GM23338 (cell line): ENCODE results near the gene BPTF.

ENCODE experiments used
- CREB1 ChIP-seq: fragments of 250-450 bp; sonication (Bioruptor Pico); IDR thresholded peaks from 2 replicates; pipeline ENCODE4 v1.5.0; 2020; ENCODE audit warnings: low read depth, mild to moderate bottlenecking, moderate library complexity
- CTCF ChIP-seq, 2 experiments: fragments of 200-600 bp in 1 of 2; sonication (generic) in 1 of 2; conservative IDR thresholded peaks; 2 replicates each; pipeline versions ENCODE4 v1.5.1 to v1.6.1; 2016 to 2017; ENCODE audit warnings: antibody characterized with exemption in 2 of 2, low read depth in 2 of 2, mild to moderate bottlenecking in 2 of 2, moderate library complexity in 1 of 2
- EZH2 ChIP-seq: fragments of 200-600 bp; sonication (generic); IDR thresholded peaks from one replicate; pipeline ENCODE4 v1.8.0; 2017; ENCODE audit warnings: antibody characterized with exemption, mild to moderate bottlenecking, low read depth; ENCODE audit not compliant: unreplicated experiment
- EZH2phosphoT487 ChIP-seq: fragments of 200-600 bp; sonication (generic); IDR thresholded peaks from one replicate; pipeline ENCODE4 v1.8.1; 2018; ENCODE audit warnings: antibody characterized with exemption; ENCODE audit not compliant: unreplicated experiment
- JUNB ChIP-seq: IDR thresholded peaks from one replicate; pipeline ENCODE4 v1.6.1; 2016; ENCODE audit warnings: antibody characterized with exemption; ENCODE audit not compliant: unreplicated experiment
- NANOG ChIP-seq: IDR thresholded peaks from 2 replicates; pipeline ENCODE4 v1.6.1; 2016; ENCODE audit warnings: antibody characterized with exemption, borderline replicate concordance
- POLR2AphosphoS5 ChIP-seq: IDR thresholded peaks from 2 replicates; pipeline ENCODE4 v1.6.1; 2016; ENCODE audit warnings: antibody characterized with exemption, low read depth
- STAT1 ChIP-seq: IDR thresholded peaks from one replicate; pipeline ENCODE4 v1.6.1; 2016; ENCODE audit warnings: antibody characterized with exemption; ENCODE audit not compliant: unreplicated experiment
- ZNF114 ChIP-seq: fragments of 250-450 bp; sonication (Bioruptor Pico); IDR thresholded peaks from 2 replicates; pipeline ENCODE4 v1.5.0; 2020; ENCODE audit warnings: mild to moderate bottlenecking, moderate library complexity
- ZNF331 ChIP-seq: fragments of 250-450 bp; sonication (Bioruptor Pico); IDR thresholded peaks from 2 replicates; pipeline ENCODE4 v1.5.0; 2020; ENCODE audit warnings: low read depth, mild to moderate bottlenecking, moderate library complexity
- TF ChIP-seq, protein P1 (sequence below): IDR thresholded peaks from one replicate; pipeline ENCODE4 v1.6.1; 2018; ENCODE audit warnings: antibody characterized with exemption; ENCODE audit not compliant: unreplicated experiment
- TF ChIP-seq, protein P2 (sequence below): IDR thresholded peaks from 2 replicates; pipeline ENCODE4 v1.6.1; 2016; ENCODE audit warnings: antibody characterized with exemption

GRCh38 chr17:67891481-67892119 lies 66.3 kb downstream of the BPTF start:
- peak; percentile 29 to 31; a peak in 3 of 4 replicates for TF ChIP-seq CTCF (conservative IDR thresholded peaks at IDR 0.05; ENCODE audit: low read depth in 2 of 2)
- TF ChIP-seq POLR2AphosphoS5, result no peak
- no peak for TF ChIP-seq EZH2
- TF ChIP-seq CREB1, result no peak
- TF ChIP-seq, protein P1, sequence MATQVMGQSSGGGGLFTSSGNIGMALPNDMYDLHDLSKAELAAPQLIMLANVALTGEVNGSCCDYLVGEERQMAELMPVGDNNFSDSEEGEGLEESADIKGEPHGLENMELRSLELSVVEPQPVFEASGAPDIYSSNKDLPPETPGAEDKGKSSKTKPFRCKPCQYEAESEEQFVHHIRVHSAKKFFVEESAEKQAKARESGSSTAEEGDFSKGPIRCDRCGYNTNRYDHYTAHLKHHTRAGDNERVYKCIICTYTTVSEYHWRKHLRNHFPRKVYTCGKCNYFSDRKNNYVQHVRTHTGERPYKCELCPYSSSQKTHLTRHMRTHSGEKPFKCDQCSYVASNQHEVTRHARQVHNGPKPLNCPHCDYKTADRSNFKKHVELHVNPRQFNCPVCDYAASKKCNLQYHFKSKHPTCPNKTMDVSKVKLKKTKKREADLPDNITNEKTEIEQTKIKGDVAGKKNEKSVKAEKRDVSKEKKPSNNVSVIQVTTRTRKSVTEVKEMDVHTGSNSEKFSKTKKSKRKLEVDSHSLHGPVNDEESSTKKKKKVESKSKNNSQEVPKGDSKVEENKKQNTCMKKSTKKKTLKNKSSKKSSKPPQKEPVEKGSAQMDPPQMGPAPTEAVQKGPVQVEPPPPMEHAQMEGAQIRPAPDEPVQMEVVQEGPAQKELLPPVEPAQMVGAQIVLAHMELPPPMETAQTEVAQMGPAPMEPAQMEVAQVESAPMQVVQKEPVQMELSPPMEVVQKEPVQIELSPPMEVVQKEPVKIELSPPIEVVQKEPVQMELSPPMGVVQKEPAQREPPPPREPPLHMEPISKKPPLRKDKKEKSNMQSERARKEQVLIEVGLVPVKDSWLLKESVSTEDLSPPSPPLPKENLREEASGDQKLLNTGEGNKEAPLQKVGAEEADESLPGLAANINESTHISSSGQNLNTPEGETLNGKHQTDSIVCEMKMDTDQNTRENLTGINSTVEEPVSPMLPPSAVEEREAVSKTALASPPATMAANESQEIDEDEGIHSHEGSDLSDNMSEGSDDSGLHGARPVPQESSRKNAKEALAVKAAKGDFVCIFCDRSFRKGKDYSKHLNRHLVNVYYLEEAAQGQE, result no peak
- no peak for TF ChIP-seq EZH2phosphoT487
- TF ChIP-seq ZNF331, result no peak
- no peak for TF ChIP-seq ZNF114 (CRISPR knock-in tag)
- TF ChIP-seq JUNB, result no peak
- no peak for TF ChIP-seq STAT1
- TF ChIP-seq, protein P2, sequence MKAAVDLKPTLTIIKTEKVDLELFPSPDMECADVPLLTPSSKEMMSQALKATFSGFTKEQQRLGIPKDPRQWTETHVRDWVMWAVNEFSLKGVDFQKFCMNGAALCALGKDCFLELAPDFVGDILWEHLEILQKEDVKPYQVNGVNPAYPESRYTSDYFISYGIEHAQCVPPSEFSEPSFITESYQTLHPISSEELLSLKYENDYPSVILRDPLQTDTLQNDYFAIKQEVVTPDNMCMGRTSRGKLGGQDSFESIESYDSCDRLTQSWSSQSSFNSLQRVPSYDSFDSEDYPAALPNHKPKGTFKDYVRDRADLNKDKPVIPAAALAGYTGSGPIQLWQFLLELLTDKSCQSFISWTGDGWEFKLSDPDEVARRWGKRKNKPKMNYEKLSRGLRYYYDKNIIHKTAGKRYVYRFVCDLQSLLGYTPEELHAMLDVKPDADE, result no peak
- no peak for TF ChIP-seq NANOG
